ENCODE results near the gene CCDC194. TPM values are rescaled to one million over a fixed set of nuclear protein-coding genes. Genes with fewer than 3 reads are reported as not detected.

Gene CCDC194
- total RNA-seq, 2 experiments from 2014 or later = 0.78 to 1.3 TPM

GRCh38 chr19:17348700-17349099 is 45.3 kb downstream of the CCDC194 start:
- no peak overlapping the region for H3K4me3 Mint-ChIP-seq
- H3K27ac Mint-ChIP-seq = no peak overlapping the region
- no peak for TF ChIP-seq CTCF (IDR thresholded peaks at IDR 0.05)
- peaks cover 2% of the 10 kb centered on the region for H3K36me3 Mint-ChIP-seq (ENCODE audit: low read depth)
- no peak for ATAC-seq
- intact Hi-C loops (cut with micrococcal nuclease) = loop anchor here (5.0 kb wide), 1 partner anchor 39 kb away; no protein-coding TSS in a partner anchor
- no peaks in the 10 kb centered on the region for H3K9me3 Mint-ChIP-seq
- no peak for DNase-seq
- H3K27me3 Mint-ChIP-seq = peaks cover 23% of the 10 kb centered on the region
- peaks cover 7% of the 10 kb centered on the region for H3K4me1 Mint-ChIP-seq (ENCODE audit: low read depth)
- ChIA-PET POLR2A (no interaction called here), CTCF (interaction anchor here (0.8 to 3.9 kb wide), 2 partner anchors 37 to 40 kb away, joined by 3 to 18 read pairs; no protein-coding TSS in a partner anchor)

- POLR2A ChIA-PET = interaction anchor here (1.2 to 1.6 kb wide), 2 partner anchors 9 to 44 kb away, joined by 3 read pairs; no protein-coding TSS in a partner anchor
These were observed 46.1 kb downstream of the CCDC194 start for GRCh38 chr19:17347877-17348276.

GRCh38 chr19:17347361-17347760 is 46.6 kb downstream of the CCDC194 start:
- no peak for ATAC-seq
- peaks cover 23% of the 10 kb centered on the region for H3K27me3 Mint-ChIP-seq
- CTCF ChIA-PET = interaction anchor here (0.6 to 3.9 kb wide), 8 partner anchors 10 to 83 kb away, joined by 3 to 18 read pairs (median 4); partner anchors contain the start of gene BST2

More at GRCh38 chr19:17347877-17348276, 46.1 kb downstream of the CCDC194 start:
- TF ChIP-seq CTCF (IDR thresholded peaks at IDR 0.05) = no peak
- intact Hi-C loops (cut with micrococcal nuclease) = loop anchor here (5.0 kb wide), 1 partner anchor 39 kb away; no protein-coding TSS in a partner anchor
- Mint-ChIP-seq H3K4me3 (no peak overlapping the region), H3K36me3 (ENCODE audit: low read depth) (peaks cover 2% of the 10 kb centered on the region), H3K4me1 (ENCODE audit: low read depth) (peaks cover 7% of the 10 kb centered on the region), H3K9me3 (no peaks in the 10 kb centered on the region), H3K27ac (no peak overlapping the region), H3K27me3 (peaks cover 23% of the 10 kb centered on the region)
- DNase-seq (no peak), ATAC-seq (no peak)
- CTCF ChIA-PET = interaction anchor here (1.1 to 3.9 kb wide), 6 partner anchors 10 to 58 kb away, joined by 3 to 18 read pairs (median 5); partner anchors contain the start of gene BST2

GRCh38 chr19:17346109-17346671 is 47.8 kb downstream of the CCDC194 start:
- Mint-ChIP-seq H3K4me1 (ENCODE audit: low read depth) (peaks cover 2% of the 10 kb centered on the region), H3K36me3 (ENCODE audit: low read depth) (peaks cover 2% of the 10 kb centered on the region), H3K27ac (no peak overlapping the region), H3K4me3 (no peak overlapping the region), H3K27me3 (peaks cover 17% of the 10 kb centered on the region), H3K9me3 (no peaks in the 10 kb centered on the region)
- DNase-seq (peak; percentile 88), ATAC-seq (peak; percentile 100)
- intact Hi-C loops (cut with micrococcal nuclease) = loop anchor here (5.0 kb wide), 1 partner anchor 41 kb away; no protein-coding TSS in a partner anchor
- ChIA-PET CTCF (interaction anchor here (0.6 to 2.3 kb wide), 15 partner anchors 9 to 120 kb away, joined by 3 to 16 read pairs (median 4); partner anchors contain the start of genes BST2 and MRPL34), POLR2A (interaction anchor here (0.5 to 1.0 kb wide), 2 partner anchors 12 to 20 kb away, joined by 3 read pairs; no protein-coding TSS in a partner anchor)
- TF ChIP-seq CTCF (IDR thresholded peaks at IDR 0.05) = peak; percentile 95

More at GRCh38 chr19:17347361-17347760, 46.6 kb downstream of the CCDC194 start:
- no peak for DNase-seq
- TF ChIP-seq CTCF (IDR thresholded peaks at IDR 0.05) = no peak
- H3K4me3 Mint-ChIP-seq = no peak overlapping the region
- H3K27ac Mint-ChIP-seq = no peak overlapping the region
- peaks cover 7% of the 10 kb centered on the region for H3K4me1 Mint-ChIP-seq (ENCODE audit: low read depth)
- peaks cover 2% of the 10 kb centered on the region for H3K36me3 Mint-ChIP-seq (ENCODE audit: low read depth)
- H3K9me3 Mint-ChIP-seq = no peaks in the 10 kb centered on the region
- POLR2A ChIA-PET = interaction anchor here (1.2 to 1.6 kb wide), 2 partner anchors 9 to 45 kb away, joined by 3 read pairs; no protein-coding TSS in a partner anchor
- intact Hi-C loops (cut with micrococcal nuclease) = loop anchor here (5.0 kb wide), 1 partner anchor 40 kb away; no protein-coding TSS in a partner anchor

GRCh38 chr19:17341845-17342244 is 52.2 kb downstream of the CCDC194 start:
- Mint-ChIP-seq H3K9me3 (no peaks in the 10 kb centered on the region), H3K36me3 (ENCODE audit: low read depth) (peaks cover 9% of the 10 kb centered on the region), H3K4me3 (no peak overlapping the region), H3K27me3 (no peaks in the 10 kb centered on the region), H3K4me1 (ENCODE audit: low read depth) (peaks cover 20% of the 10 kb centered on the region), H3K27ac (no peak overlapping the region)
- ATAC-seq = no peak
- intact Hi-C loops (cut with micrococcal nuclease) = no loop called here
- ChIA-PET CTCF (interaction anchor here (1.0 kb wide), 1 partner anchor 44 kb away, joined by 3 read pairs; no protein-coding TSS in a partner anchor), POLR2A (interaction anchor here (1.1 kb wide), 1 partner anchor 65 kb away, joined by 4 read pairs; no protein-coding TSS in a partner anchor)
- no peak for TF ChIP-seq CTCF (IDR thresholded peaks at IDR 0.05)
- no peak for DNase-seq
